ENCODE results near the gene OXCT1.

OXCT1 gene

DNA sequence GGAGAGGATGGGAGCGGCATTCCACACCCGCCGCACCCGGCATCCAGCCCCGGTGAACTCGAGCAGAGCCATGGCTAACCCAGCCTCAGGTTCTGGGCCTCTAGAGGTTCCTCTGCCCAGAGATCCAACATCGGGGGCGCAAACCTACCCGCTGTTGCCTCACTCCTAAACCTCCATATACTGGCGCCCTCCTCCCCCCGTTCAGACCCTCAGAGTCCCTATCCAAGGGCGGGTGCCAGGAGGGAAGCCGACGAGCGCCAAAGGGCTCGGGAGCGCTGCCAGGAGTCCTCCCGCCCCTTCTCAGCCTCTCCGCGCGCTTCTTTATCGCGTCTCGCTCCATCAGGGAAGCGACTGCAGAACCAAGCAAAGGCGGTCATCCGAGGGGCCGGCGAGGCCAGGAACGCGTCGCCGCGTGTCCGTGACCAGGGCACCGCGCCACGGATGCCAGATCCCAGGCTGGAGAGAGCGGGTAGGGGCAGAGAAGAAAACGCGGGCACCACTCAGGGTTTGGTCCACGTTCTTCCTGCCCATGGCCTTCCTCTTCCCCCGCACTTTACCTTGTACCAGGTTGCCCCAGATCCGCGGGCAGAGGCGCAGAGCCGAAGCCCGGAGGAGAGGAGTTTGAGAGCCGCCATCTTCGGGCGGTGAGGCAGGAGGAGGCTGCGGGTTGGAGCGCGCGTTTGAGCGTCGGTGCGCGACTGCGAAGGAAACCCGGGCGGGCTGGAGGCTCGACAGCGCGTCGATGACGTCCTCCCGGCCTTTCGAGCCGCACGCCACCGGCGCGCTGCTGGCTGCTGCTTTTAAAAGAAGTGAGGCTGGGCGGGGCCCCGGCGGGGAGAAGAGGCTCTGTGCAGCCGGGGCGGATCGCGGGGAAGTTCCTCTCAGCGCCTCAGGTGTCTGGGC, at the start of gene OXCT1:
TSS of gene OXCT1 (minus strand) at position 702 of the 903 bp plus-strand sequence. CDS start at position 635, 67 bp downstream.
- peak within 1 kb of the TSS; percentile 66 to 97 (median 73) for H3K4me3 ChIP-seq

DNA sequence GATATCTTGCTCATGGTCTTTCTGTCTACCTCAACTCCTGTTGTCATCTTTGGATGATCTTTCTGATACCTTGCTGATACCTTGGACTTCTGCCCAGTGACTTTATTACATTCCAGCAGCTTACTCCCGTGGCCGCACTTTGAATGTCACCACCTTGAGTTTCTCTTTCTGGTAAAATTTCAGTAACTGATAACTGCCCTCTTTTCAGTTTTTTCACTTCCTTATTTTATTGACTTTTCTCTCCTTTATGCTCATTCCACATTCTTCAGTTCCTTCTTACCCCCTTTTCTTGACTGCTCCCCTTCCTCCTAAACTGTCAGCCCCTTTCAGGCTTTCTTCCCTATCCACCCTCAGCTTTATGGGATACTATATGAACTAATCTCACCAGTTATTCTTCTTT, 47.9 kb upstream of the OXCT1 start:
- H3K27ac ChIP-seq = no peak overlapping the region
- H3K4me3 ChIP-seq = no peak overlapping the region

More for the DNA sequence above, at the start of gene OXCT1:
- peak within 1 kb of the TSS; percentile 43 to 96 (median 83) for H3K27ac ChIP-seq

DNA sequence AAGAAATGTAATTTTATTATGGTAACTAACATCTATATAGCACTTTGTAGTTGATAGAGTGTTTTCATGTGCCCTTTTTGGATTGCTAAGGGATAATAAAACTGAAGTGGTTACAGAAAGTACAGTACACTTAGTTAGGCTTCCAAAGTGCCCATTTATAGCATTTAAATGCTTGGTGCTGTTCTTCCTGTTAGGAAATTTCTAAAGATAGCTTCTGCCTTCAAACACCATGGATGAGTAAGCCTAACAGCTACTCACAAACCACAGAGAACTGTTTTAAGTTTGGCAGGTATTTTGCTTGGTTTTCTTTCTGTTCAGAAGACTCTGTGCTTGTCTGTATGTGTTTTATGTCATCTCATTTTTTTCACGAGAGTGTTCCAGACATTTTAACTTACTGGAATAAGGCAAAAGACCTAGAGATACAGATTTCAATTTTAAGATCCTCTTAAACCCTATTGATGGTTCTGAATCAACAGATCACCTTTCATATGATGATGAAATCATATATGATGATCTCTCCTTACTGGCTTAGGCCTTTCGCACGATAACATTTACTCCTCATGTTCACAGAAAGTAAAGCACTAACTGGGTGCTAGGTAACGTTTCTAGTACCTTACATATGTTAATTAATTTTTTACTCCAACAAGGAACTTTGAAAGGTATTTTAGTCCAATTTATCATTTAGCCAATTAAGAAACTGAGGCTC, 38.3 kb upstream of the OXCT1 start:
- Histone ChIP-seq H3K27ac (no peak overlapping the region), H3K4me3 (no peak overlapping the region)

DNA sequence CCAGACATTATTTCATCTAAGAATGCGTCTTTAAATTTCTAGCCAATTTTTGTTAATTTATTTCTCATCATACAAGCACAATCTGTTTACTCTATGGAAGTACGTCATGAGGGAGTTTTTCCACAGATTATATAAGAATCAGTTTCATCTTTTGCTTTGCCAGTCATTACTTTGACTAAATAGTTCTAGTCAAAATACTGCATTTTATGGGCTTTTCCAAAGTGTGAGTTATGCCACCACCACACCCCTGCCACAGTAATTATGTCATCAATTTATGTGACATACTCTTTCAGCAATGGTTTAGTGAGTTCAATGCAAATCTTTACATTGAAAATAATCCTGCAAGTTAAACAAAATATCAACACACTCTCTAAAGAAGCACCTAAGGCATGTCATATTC, 35.9 kb upstream of the OXCT1 start:
- Histone ChIP-seq H3K27ac (no peak overlapping the region), H3K4me3 (no peak overlapping the region)

DNA sequence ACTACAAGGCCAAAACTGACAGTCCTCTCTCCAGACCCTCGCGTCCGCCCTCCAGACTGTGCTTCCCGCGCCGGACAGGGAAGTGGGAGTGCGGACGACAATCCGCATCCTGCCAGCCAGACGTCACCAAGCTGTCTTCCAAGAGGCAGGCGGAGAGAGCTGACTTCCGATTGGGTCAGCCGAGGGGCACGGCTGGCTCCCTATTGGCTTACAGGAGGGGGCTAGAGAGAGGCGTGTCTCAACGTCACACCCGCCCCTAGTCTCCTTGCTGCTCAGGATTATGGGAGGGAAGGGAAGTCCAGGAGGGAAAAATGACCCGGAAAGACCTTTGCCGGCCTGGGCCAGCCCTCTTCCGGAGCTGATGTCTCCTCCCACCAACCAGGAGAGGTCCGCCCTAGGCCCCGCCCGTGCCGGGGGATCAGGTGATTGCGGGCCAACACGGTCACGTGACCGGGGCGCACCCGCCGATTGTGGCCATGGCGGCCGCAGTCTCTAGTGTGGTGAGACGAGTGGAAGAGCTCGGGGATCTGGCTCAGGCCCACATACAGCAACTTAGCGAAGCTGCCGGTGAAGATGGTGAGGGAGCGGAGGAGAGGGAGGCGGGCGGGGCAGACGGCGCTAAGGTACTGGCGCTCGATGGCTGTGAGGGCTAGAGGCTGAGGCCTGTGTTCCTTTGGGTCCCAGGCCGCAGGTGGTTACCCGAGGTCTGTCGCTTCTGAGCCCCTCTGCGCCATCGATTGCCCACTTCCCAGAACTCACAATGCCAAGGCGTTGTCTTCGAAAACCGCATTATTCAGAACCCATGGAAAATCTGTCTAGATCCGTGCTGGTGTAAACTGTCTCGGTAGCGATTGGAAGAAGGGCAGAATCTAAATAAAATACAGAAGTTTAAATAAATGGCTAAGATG, 33.9 kb upstream of the OXCT1 start, which contains the start of gene RIMOC1:
TSS of gene RIMOC1 (plus strand) at position 453 of the 908 bp plus-strand sequence. CDS start at position 477, 24 bp downstream.
- Histone ChIP-seq H3K27ac (peak within 1 kb of the TSS; percentile 72 to 97 (median 89)), H3K4me3 (peak within 1 kb of the TSS; percentile 53 to 93 (median 72))

DNA sequence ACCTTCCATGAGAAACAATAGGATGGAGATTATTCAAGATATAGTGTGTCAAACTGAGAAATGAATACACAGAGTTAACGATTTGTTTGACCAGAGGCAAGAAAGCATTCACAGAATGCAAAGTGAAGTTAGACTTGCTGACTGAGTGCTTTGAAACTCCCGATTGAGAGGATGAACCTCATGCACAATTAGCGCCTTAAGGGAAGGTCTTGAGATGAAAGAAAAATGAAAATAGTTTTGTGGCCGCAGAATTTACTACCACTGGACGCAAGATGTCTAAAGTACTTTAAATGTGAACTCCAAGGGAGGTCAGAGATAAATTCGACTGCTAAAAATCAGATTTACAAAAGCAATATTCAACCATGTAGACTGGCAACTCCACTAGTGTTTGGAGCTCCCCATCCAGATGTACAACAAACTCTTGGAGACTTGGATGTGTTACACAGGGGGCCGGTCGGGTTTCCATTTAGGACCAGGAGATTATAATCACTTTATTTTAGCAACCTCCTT, 33.2 kb upstream of the OXCT1 start:
- Histone ChIP-seq H3K4me3 (peak overlapping the region; percentile 53 to 93 (median 72)), H3K27ac (peak overlapping the region in 18 of 21 experiments; percentile 51 to 95 (median 81))

DNA sequence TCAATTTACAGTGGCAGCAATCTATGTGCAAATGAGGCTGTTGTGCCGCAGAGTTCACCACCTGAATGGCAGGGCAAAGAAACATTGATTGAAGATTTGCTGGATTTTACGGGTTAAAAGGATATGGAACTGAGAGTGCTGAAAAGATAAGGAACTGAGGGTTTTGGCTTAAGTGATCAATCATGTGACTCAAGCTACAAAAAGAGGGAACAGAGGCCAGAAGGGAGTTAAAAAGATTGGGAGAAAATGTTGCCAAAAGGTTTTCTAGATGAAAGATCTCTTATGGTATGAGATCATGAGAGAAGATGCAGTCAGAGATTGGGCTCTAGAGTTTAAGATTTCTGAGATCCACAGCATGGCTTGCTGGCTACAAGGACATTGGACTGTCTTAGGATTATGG, 26.0 kb upstream of the OXCT1 start:
- H3K4me3 ChIP-seq = no peak overlapping the region
- H3K27ac ChIP-seq = no peak overlapping the region

DNA sequence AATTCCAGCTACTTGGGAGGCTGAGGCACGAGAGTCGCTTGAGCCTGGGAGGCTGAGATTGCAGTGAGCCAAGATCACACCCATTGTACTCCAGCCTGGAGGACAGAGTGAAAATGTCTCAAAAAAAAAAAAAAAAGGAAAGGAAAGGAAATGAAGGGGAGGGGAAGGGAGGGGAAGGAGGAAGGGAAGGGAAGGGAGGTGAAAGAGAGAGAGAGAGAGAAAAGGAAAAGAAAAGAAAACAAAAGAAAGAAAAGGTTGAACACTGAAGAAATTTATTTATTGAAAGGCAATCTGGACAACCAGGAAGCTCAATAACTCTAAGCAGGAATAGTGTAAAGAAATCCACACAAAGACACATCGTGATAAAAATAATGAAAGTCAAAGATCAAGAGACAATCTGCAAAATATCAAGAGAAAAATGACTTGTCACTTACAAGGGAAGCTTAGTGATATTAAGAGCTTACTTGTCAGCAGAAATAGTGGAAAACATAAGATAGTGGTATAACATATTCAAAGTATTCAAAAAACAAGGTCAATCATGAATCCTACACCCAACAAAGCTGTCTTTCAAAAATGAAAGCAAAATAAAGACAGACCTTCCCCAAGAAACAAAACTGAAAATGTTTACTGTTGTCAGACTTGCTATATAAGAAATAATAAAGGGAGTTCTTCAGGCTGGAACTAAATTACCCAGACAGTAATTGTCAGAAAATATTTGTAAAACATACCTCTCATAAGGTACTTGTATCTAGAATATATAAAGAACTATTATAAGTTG, 23.0 kb upstream of the OXCT1 start:
- no peak overlapping the region for H3K4me3 ChIP-seq
- H3K27ac ChIP-seq = no peak overlapping the region

DNA sequence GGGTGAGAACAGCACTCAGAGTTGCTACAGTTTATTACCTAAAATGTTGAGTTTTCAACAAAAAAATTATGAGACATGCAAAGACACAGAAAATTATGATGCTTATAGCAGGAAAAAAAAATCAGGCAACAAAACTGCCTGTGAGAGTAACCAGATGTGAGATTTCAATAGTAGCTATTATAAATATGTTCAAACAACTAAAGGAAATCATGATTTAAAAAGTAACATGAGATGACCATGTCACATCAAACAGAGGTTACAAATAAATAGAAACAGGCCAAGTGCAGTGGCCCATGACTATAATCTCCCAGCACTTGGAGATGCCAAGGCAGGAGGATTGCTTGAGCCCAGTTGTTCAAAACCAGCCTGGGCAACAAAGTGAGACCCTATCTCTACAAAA, 21.8 kb upstream of the OXCT1 start:
- no peak overlapping the region for H3K4me3 ChIP-seq
- no peak overlapping the region for H3K27ac ChIP-seq

DNA sequence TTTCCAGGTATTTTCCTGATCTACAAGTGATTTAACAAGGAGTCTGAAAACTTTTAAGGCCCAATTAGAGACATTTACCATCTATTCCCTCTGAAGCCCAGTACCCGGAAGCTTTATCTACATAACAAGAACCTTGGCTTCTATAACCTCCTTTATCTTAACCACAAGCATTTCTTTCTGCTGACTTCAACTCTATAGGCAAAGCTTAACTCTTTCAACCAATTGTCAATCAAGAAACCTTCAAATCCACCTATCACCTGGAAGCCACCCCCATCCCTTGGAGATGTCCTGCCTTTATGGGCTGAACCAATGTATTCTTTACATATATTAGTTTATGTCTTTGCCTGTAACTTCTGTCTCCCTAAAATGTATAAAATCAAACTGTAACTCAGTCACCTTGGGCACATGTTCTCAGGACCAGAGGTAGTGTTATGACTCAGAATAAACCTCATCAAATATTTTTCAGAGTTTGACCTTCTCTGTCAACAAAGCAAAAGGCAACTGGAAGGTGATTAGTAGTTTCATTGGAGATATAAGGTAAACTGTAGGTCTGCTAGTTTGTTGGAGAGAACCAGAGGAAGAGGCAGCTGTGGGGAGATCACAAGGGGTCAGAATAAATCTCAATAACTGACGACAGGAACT, 21.0 kb upstream of the OXCT1 start:
- no peak overlapping the region for H3K4me3 ChIP-seq
- H3K27ac ChIP-seq = no peak overlapping the region

DNA sequence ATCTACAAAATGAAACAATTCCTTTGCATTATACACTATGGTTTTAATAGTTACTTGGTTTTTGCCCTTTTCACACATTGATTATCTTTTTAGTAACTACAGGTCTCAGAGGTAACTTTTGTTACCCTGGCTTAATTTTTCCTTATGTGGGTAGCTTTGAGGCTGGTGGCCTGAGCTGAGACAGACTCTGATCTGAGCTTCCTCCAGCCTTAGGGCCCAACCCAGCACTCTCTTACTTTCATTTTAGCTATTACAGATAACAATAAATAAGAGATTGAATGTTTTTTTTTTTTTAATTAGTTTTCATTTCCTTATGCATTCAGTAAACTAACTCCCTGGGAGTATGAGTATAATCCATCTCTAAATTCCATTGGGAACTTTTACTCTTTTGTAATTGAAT, 15.1 kb upstream of the OXCT1 start:
- H3K4me3 ChIP-seq = no peak overlapping the region
- no peak overlapping the region for H3K27ac ChIP-seq

DNA sequence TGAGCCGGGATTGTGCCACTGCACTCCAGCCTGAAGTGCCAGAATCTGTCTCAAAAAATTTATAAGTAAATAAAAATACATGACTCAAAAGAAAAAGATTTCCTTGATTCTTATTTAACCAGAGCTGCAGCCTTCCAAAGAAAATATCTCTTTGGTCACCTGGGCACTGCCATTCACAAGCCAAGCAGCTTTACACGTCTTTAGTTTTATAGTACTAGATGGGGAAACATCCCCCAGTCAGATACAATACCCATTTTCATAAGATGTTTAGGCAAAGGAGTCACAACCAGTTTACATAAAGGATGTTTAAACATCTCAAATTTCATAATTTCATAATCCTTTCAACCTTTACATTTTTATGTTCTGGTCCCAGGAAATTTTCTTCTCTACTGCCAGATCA, 13.7 kb upstream of the OXCT1 start:
- Histone ChIP-seq H3K27ac (no peak overlapping the region), H3K4me3 (no peak overlapping the region)

DNA sequence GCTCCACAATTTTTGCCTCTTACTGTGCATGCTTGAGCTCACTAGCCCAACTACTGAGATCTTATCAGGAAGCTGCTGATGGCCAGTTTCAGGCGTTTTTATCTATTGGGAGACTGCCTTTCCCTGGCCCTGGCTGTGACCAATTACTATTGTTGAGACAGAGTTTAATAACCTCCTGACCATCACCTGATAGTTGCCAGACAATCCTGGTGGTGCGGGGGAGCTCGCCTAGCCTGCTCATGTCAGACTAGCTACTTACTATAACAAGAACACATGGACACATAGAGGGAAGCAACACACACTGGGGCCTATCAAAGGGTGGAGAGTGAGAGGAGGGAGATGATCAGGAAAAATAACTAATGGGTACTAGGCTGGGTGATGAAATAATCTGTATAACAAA, 13.0 kb upstream of the OXCT1 start:
- H3K4me3 ChIP-seq = no peak overlapping the region
- H3K27ac ChIP-seq = no peak overlapping the region

DNA sequence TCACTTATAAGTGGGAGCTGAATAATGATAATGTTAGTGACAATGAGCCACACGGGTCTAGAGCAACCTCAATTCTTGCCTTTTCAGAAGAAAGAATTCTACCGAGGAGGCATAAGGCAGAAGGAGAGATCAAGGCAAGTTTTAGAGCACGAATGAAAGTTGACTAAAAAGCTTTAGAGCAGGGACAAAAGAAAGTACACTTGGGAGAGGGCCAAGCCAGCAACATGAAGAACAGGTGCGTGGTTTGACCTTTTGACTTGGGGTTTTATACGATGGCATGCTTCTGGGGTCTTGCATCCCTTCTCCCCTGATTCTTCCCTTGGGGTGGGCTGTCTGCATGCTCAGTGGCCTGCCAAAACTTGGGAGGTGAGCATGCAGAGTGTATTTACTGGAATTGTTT, 12.5 kb upstream of the OXCT1 start:
- Histone ChIP-seq H3K27ac (no peak overlapping the region), H3K4me3 (no peak overlapping the region)

DNA sequence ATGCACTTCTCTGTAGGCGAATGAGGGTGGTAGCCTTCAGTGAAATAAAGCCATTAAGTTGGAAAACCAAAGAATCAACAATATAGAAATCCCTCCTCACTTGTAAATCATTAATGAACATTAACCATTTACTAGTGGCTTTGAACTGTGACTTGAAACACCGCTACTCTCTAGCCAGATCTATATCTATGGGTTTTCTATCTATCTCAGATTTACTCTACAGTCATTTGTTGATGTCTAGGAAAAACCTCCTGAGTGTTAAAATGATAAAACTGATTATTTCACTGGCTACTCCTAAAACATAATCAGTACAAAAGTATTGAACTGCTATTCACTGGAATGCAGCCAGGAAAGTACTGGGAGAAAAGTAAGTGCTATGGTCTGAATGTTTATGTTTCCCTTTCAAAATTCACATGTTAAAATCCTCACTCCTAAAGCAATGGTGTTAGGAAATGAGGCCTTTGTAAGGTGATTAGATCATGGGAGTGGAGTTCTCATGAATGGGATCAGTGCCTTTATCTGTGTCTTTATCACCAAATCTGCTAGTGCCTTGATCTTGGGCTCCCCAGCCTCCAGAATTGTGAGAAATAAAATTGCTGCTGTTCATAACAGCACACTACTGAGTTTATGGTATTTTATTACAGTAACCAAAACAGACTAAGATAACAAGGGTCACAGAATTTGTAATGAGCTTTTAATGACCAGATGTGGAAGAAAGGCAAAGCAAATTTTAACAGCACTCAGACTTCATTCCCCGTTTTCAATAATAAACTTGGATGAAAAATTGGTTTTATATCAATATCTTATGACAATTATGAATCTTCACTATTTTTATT, 8.6 kb upstream of the OXCT1 start:
- Histone ChIP-seq H3K27ac (no peak overlapping the region), H3K4me3 (no peak overlapping the region)

DNA sequence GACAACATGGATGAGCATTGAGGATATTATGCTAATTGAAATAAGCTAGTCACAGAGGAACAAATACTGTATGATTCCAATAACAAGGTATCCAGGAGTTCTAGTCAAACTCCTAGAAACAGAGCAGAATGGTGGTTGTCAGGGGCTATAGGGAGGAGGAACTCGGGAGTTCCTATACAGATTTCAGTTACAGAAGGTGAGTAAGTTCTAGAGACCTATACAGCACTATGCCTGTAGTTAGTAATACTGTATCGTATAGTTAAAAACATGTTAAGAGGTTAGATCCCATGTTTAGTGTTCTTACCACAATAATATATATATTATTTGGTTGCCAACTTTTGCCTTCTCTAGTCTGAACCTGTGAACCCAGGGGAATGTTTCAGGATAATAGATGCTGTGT, 7.9 kb upstream of the OXCT1 start:
- H3K4me3 ChIP-seq = no peak overlapping the region
- no peak overlapping the region for H3K27ac ChIP-seq

DNA sequence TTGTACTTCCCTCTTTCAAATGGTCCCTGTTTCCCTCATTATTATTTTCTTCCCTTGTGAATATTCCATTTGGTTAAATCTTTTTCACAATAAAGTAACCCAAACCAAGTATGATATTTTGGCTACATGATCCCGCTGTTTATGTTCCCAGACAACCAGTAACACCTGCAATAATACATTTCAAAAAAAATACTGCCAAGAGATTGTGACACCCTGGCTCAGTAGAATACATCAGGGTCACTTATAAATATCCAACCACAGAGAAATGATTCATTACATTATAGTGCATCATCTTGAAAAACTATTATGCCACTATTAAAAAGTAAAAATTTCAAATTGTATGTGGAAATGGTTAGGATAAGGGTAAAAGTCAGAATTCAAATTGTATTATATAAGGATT, 7.2 kb upstream of the OXCT1 start:
- Histone ChIP-seq H3K4me3 (no peak overlapping the region), H3K27ac (no peak overlapping the region)

DNA sequence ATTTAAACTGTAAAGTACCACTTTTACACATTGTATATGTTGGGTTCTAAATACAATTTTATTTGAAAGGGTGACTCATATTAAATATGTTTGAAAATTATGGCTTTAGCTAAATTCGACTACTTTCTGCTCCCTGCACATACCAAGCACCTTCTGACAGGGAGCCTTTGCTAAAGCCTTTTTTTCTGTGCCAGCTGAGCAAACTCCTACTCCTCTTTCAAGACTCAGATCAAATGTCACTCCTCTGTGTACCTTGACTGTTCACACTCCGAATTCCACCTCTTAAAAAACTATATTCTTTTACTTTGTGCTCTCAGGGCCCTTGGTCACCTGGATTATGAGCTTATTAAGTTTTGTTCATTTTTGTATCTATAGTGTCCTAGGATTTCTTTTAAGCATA, 6.5 kb upstream of the OXCT1 start:
- Histone ChIP-seq H3K27ac (no peak overlapping the region), H3K4me3 (no peak overlapping the region)
